Natural killer cell (primary cell): Measurements from ENCODE around the gene MAST2. TPM values are rescaled to one million over a fixed set of nuclear protein-coding genes. Genes with fewer than 3 reads are reported as not detected.
A peak's percentile ranks its signal among the peaks of the same experiment; 100 is the strongest.
"Not testable (repeated sequence)": the region's sequence is repeated elsewhere in the genome, so short reads cannot be mapped to it uniquely, and the experiment has no call there.

Source experiments
- ATAC-seq, 3 donors: fragments of 150-1000 bp in 2 of 3; fragments of 200-7000 bp in 1 of 3; cut with Tn5 transposase; 1 replicate in 1 of 3; 2 replicates in 2 of 3; pipeline ENCODE4 v1.10.0; 2021; ENCODE audit warnings: mild to moderate bottlenecking in 2 of 3, moderate library complexity in 2 of 3
- DNase-seq, 2 donors: peaks; one replicate each; pipeline versions ENCODE4 v3.0.0 to v3.0.0-alpha.2; 2013 to 2021; ENCODE audit warnings: mixed read lengths in 1 of 2
- H3K27ac ChIP-seq: one replicate; pipeline ENCODE4 v1.5.1; 2013; ENCODE audit warnings: mild to moderate bottlenecking, low read length
- H3K27me3 ChIP-seq: one replicate; pipeline ENCODE4 v1.6.1; 2013; ENCODE audit warnings: low read length; ENCODE audit not compliant: control insufficient read depth, insufficient read depth
- H3K36me3 ChIP-seq: one replicate; pipeline ENCODE4 v1.6.1; 2013; ENCODE audit warnings: low read length; ENCODE audit not compliant: control insufficient read depth, insufficient read depth
- H3K4me1 ChIP-seq: one replicate; pipeline ENCODE4 v1.6.1; 2013; ENCODE audit warnings: low read length; ENCODE audit not compliant: control insufficient read depth, insufficient read depth
- H3K4me3 ChIP-seq: one replicate; pipeline ENCODE4 v1.5.1; 2013; ENCODE audit warnings: low read length
- H3K9me3 ChIP-seq: one replicate; pipeline ENCODE4 v1.6.1; 2013; ENCODE audit warnings: low read length; ENCODE audit not compliant: control insufficient read depth, insufficient read depth
- H3K27ac Mint-ChIP-seq, 2 donors: one replicate each; pipeline ENCODE4 v1.8.0; 2022; ENCODE audit warnings: mild to moderate bottlenecking in 2 of 2, mixed read lengths in 2 of 2, moderate library complexity in 1 of 2
- H3K27me3 Mint-ChIP-seq, 2 donors: one replicate each; pipeline ENCODE4 v1.8.0; 2022; ENCODE audit warnings: low read depth in 2 of 2, mixed read lengths in 2 of 2
- H3K36me3 Mint-ChIP-seq: one replicate; pipeline ENCODE4 v1.8.0; 2022; ENCODE audit warnings: mixed read lengths
- H3K4me1 Mint-ChIP-seq, 2 donors: one replicate each; pipeline ENCODE4 v1.8.0; 2022; ENCODE audit warnings: mixed read lengths in 2 of 2
- H3K4me3 Mint-ChIP-seq: one replicate; pipeline ENCODE4 v1.8.0; 2022; ENCODE audit warnings: mild to moderate bottlenecking, moderate library complexity, mixed read lengths
- H3K9me3 Mint-ChIP-seq, 2 donors: one replicate each; pipeline ENCODE4 v1.8.0; 2022; ENCODE audit warnings: mixed read lengths in 2 of 2
- WGBS: methylation state at CpG from one replicate; pipeline ENCODE4 v1.1.7; 2013; ENCODE audit warnings: missing lambda C conversion rate; ENCODE audit not compliant: insufficient coverage; 5-methylcytosine and 5-hydroxymethylcytosine counted together
- intact Hi-C: fragments of 100-400 bp; cut with micrococcal nuclease; formaldehyde crosslinking; loops from one replicate; pipeline ENCODE4 v1.14.2; 2022
- total RNA-seq, 4 donors: library from RNA; stranded (reverse); fragments of 120-200 nt in 1 of 4; gene quantifications; one replicate each; pipeline versions ENCODE4 v1.2.3 to v1.2.4, GENCODE V29; 2013 to 2022
- TF ChIP-seq, protein P1 (sequence below): fragments of 200-600 bp; IDR thresholded peaks from one replicate; pipeline ENCODE4 v1.8.0; 2022; ENCODE audit warnings: antibody characterized with exemption

The MAST2 gene
- total RNA-seq, 3 donors from 2014 or later (not counting 1 experiment from before 2014, with no cell fraction given): 25.3 to 28.6 (median 27.9) TPM

DNA sequence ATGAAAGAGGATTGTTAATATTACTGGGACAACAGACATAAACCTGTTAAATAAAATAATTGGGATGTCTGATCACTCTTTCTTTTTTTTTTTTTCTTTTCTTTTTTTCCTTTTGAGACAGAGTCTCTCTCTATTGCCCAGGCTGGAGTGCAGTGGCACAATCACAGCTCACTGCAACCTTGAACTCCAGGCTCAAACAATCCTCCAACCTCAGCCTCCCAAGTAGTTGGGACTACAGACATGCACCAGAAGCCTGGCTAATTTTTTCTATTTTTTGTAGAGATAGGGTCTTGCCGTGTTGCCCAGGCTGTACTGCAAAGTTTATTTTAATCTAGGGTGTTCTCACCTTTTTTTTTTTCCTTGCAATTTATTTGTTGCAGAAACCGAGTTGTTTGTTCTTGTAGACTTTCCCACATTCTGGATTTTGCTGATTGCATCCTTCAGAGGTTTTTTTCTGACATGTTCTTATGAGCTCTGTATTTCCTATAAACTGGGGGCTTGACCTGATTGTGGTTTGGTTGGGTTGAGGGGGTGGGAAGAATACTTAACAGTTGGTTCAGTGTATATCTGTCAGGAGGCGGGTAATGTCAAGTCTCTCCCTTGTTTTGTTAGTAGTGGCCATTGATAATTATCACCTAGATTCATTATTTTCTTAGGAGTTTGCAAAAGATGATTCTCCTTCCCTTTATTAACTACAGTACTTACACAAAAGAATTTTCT is 125.2 kb downstream of the MAST2 start:
- Histone ChIP-seq H3K27ac (peak overlapping the region; percentile 26), H3K27me3 (no peaks in the 10 kb centered on the region), H3K4me3 (no peak overlapping the region), H3K4me1 (peaks cover 14% of the 10 kb centered on the region), H3K9me3 (no peaks in the 10 kb centered on the region), H3K36me3 (no peaks in the 10 kb centered on the region)
- no peaks in the 10 kb centered on the region for H3K36me3 Mint-ChIP-seq
- ATAC-seq: peak in 1 of 3 donors; percentile 67
- no peak for DNase-seq
- TF ChIP-seq, protein P1, sequence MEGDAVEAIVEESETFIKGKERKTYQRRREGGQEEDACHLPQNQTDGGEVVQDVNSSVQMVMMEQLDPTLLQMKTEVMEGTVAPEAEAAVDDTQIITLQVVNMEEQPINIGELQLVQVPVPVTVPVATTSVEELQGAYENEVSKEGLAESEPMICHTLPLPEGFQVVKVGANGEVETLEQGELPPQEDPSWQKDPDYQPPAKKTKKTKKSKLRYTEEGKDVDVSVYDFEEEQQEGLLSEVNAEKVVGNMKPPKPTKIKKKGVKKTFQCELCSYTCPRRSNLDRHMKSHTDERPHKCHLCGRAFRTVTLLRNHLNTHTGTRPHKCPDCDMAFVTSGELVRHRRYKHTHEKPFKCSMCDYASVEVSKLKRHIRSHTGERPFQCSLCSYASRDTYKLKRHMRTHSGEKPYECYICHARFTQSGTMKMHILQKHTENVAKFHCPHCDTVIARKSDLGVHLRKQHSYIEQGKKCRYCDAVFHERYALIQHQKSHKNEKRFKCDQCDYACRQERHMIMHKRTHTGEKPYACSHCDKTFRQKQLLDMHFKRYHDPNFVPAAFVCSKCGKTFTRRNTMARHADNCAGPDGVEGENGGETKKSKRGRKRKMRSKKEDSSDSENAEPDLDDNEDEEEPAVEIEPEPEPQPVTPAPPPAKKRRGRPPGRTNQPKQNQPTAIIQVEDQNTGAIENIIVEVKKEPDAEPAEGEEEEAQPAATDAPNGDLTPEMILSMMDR: no peak
- H3K27ac Mint-ChIP-seq: peak overlapping the region; percentile 70 to 84
- H3K4me1 Mint-ChIP-seq: peaks cover 45 to 62% of the 10 kb centered on the region in 2 donors
- no peaks in the 10 kb centered on the region for H3K9me3 Mint-ChIP-seq
- no peaks in the 10 kb centered on the region for H3K27me3 Mint-ChIP-seq
- intact Hi-C loops: no loop called here
- H3K4me3 Mint-ChIP-seq: peak overlapping the region; percentile 70
- WGBS: 33% methylated on average over 2 of the region's 3 CpGs

DNA sequence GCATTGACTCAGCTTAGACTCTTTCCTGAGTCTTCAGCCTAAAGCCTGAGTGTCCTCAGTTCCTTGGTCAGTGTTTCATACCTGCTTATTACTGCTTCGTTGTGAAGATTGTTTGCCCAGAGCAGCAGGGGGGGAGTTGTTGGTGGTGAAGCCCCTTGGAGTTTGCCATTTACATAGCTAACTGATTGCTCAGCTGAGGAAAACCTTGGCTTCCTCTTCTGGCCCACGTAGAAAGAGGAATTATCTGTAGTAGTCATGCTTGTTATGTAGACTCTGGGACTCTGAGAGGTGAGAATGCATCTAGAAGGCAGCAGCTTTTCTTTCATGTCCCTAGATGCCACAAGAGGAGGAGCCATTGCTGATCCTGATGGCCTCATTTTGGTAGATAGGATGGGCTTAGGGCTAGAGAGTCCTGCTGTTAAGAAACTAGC is 125.9 kb downstream of the MAST2 start:
- Histone ChIP-seq H3K4me3 (no peak overlapping the region), H3K4me1 (peaks cover 11% of the 10 kb centered on the region), H3K9me3 (no peaks in the 10 kb centered on the region), H3K36me3 (no peaks in the 10 kb centered on the region), H3K27me3 (no peaks in the 10 kb centered on the region), H3K27ac (peak overlapping the region; percentile 26)
- H3K27ac Mint-ChIP-seq: peak overlapping the region; percentile 70 to 84
- peak overlapping the region; percentile 70 for H3K4me3 Mint-ChIP-seq
- DNase-seq (no peak), ATAC-seq (peak in 1 of 3 donors; percentile 43)
- intact Hi-C loops: no loop called here
- H3K36me3 Mint-ChIP-seq: no peaks in the 10 kb centered on the region
- peaks cover 41 to 57% of the 10 kb centered on the region in 2 donors for H3K4me1 Mint-ChIP-seq
- 7% methylated on average over 2 of the region's 2 CpGs for whole genome bisulfite sequencing
- TF ChIP-seq, protein P1: no peak
- no peaks in the 10 kb centered on the region for H3K9me3 Mint-ChIP-seq
- no peaks in the 10 kb centered on the region for H3K27me3 Mint-ChIP-seq

DNA sequence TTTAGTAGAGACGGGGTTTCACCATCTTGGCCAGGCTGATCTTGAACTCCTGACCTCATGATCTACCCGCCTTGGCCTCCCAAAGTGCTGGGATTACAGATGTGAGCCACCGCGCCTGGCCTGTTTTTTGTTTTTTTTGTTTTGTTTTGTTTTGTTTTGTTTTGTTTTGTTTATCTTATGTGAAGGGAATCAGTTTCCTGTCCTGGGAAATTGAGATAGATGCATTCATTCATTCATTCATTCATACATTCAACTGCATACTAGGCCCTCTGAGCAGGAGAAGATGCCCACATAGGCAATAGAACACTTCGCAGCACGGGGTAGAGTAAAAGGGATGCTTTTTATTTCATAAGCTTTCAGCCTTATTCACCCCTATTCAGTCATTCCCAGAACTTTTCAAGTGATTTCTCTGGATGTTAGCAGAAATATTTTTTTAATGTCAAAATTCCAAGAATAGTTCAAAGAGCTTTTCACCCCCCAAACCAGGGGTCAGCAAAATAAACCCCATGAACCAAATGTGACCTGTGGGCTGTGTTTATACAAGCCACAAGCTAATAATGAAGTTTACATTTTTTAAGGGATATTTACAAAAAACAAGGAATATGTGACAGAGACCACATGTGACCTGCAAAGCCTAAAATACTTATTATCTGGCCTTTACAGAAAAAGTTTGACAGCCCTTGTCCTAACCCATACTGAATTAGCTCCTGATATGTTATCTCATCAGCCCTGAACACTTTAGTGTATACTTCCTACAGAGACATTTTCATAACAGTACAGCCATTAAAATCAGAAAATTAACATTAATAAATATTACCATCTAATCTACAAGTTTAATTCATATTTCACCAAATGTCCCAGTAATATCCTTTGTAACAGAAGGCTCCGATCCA is 127.1 kb downstream of the MAST2 start:
- WGBS: 100% methylated on average over 3 of the region's 7 CpGs
- H3K27me3 ChIP-seq: no peaks in the 10 kb centered on the region
- Mint-ChIP-seq H3K36me3 (no peaks in the 10 kb centered on the region), H3K27me3 (no peaks in the 10 kb centered on the region), H3K9me3 (no peaks in the 10 kb centered on the region), H3K27ac (no peak overlapping the region), H3K4me1 (peaks cover 39 to 45% of the 10 kb centered on the region in 2 donors), H3K4me3 (no peak overlapping the region)
- intact Hi-C loops: no loop called here
- H3K4me3 ChIP-seq: no peak overlapping the region
- no peaks in the 10 kb centered on the region for H3K9me3 ChIP-seq
- no peaks in the 10 kb centered on the region for H3K36me3 ChIP-seq
- ATAC-seq: no peak
- no peak overlapping the region for H3K27ac ChIP-seq
- peaks cover 11% of the 10 kb centered on the region for H3K4me1 ChIP-seq
- DNase-seq: no peak
- TF ChIP-seq, protein P1: no peak

DNA sequence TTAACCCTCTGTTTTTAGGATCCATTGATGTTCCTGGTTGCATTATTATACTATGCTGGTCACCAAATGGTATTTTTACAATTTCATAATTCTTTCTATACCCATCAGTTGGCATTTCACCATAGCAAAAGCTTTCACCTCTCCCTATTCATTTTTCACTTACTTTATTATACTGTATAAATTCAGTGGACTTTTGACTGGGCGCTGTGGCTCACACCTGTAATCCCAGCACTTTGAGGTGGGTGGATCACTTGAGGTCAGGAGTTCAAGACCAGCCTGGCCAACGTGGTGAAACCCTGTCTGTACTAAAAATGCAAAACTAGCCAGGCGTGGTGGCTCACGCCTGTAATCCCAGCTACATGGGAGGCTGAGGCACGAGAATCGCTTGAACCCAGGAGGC is 128.8 kb downstream of the MAST2 start:
- H3K4me1 ChIP-seq: peaks cover 11% of the 10 kb centered on the region
- H3K27ac Mint-ChIP-seq, H3K9me3 Mint-ChIP-seq, H3K27me3 ChIP-seq, ATAC-seq, DNase-seq, intact Hi-C loops, H3K36me3 ChIP-seq, H3K27me3 Mint-ChIP-seq, H3K4me3 Mint-ChIP-seq, H3K9me3 ChIP-seq, H3K36me3 Mint-ChIP-seq, H3K27ac ChIP-seq, H3K4me3 ChIP-seq: not testable (repeated sequence)
- H3K4me1 Mint-ChIP-seq: peaks cover 29 to 30% of the 10 kb centered on the region in 2 donors
- WGBS: 81% methylated on average over 6 of the region's 6 CpGs
